PC-3 (cell line): ENCODE measurements around the gene CORO2A. TPM values are rescaled to one million over a fixed set of nuclear protein-coding genes. Genes with fewer than 3 reads are reported as not detected.

Experiments
- ATAC-seq: fragments of 200-7000 bp; cut with Tn5 transposase; 2 replicates; pipeline ENCODE4 v1.9.1; 2020; ENCODE audit warnings: mild to moderate bottlenecking, moderate library complexity
- BruUV-seq: library from RNA; stranded (reverse); fragments of 400-500 nt; replicated peaks from 2 replicates; lab custom pipeline; 2021; lab: Mats Ljungman, UMichigan
- CTCF ChIA-PET: fragments of 300-600 bp; sonication (Branson Sonifier 250); formaldehyde crosslinking; loops from one replicate; lab custom pipeline; 2022; ENCODE audit warnings: antibody characterized with exemption; lab: Charles Lee
- POLR2A ChIA-PET: fragments of 300-600 bp; sonication (Branson Sonifier 250); formaldehyde crosslinking; loops from one replicate; lab custom pipeline; 2022; ENCODE audit warnings: antibody characterized with exemption; ENCODE audit not compliant: unreplicated experiment; lab: Charles Lee
- DNase-seq: peaks from one replicate; pipeline ENCODE4 v3.0.0-alpha.2; 2015
- H2AFZ ChIP-seq: fragments of 300-600 bp; sonication (generic); 2 replicates; pipeline ENCODE4 v1.6.0; 2016; ENCODE audit warnings: antibody characterized with exemption, low read length
- H3F3A ChIP-seq: fragments of 300-600 bp; sonication (generic); one replicate; pipeline ENCODE4 v1.6.0; 2017; ENCODE audit warnings: antibody characterized with exemption, low read length, control low read depth, mild to moderate bottlenecking; ENCODE audit not compliant: unreplicated experiment
- H3K27ac ChIP-seq: fragments of 300-600 bp; sonication (generic); 2 replicates; pipeline ENCODE4 v1.5.1; 2016; ENCODE audit warnings: mild to moderate bottlenecking, low read length
- H3K27me3 ChIP-seq: fragments of 300-600 bp; sonication (generic); 2 replicates; pipeline ENCODE4 v1.6.1; 2016; ENCODE audit warnings: low read length, mixed read lengths
- H3K36me3 ChIP-seq: fragments of 300-600 bp; sonication (generic); 2 replicates; pipeline ENCODE4 v1.6.1; 2016; ENCODE audit warnings: low read depth, mixed run types, low read length, mixed read lengths
- H3K4me1 ChIP-seq: fragments of 300-600 bp; sonication (generic); 2 replicates; pipeline ENCODE4 v1.5.1; 2016; ENCODE audit warnings: low read length; ENCODE audit not compliant: insufficient read depth
- H3K4me2 ChIP-seq: fragments of 300-600 bp; sonication (generic); 2 replicates; pipeline ENCODE4 v1.6.0; 2016; ENCODE audit warnings: low read length
- H3K4me3 ChIP-seq: fragments of 300-600 bp; sonication (generic); 2 replicates; pipeline ENCODE4 v1.5.1; 2016; ENCODE audit warnings: mild to moderate bottlenecking, low read length, mixed read lengths
- H3K79me2 ChIP-seq: fragments of 300-600 bp; sonication (generic); 2 replicates; pipeline ENCODE4 v1.6.1; 2017; ENCODE audit warnings: low read length, mixed read lengths
- H3K9ac ChIP-seq: fragments of 300-600 bp; sonication (generic); 2 replicates; pipeline ENCODE4 v1.6.0; 2016; ENCODE audit warnings: mild to moderate bottlenecking, low read length
- H3K9me2 ChIP-seq: fragments of 300-600 bp; sonication (generic); replicated peaks from 2 replicates; pipeline ENCODE4 v1.6.1; 2016; ENCODE audit warnings: mixed run types, low read length, mixed read lengths
- H3K9me3 ChIP-seq: fragments of 300-600 bp; sonication (generic); 2 replicates; pipeline ENCODE4 v1.6.1; 2016; ENCODE audit warnings: low read length, mixed read lengths
- H4K20me1 ChIP-seq: fragments of 300-600 bp; sonication (generic); 2 replicates; pipeline ENCODE4 v1.6.1; 2016; ENCODE audit warnings: low read length, mixed read lengths
- CTCF ChIP-seq: fragments of 300-600 bp; sonication (generic); conservative IDR thresholded peaks from 2 replicates; pipeline ENCODE4 v1.5.1; 2017; ENCODE audit warnings: antibody characterized with exemption, low read depth, mild to moderate bottlenecking, low read length
- EZH2 ChIP-seq: fragments of 300-600 bp; sonication (generic); IDR thresholded peaks from one replicate; pipeline ENCODE4 v1.6.1; 2017; ENCODE audit warnings: antibody characterized with exemption, mild to moderate bottlenecking, low read length; ENCODE audit not compliant: unreplicated experiment
- EZH2phosphoT487 ChIP-seq: fragments of 300-600 bp; sonication (generic); IDR thresholded peaks from 2 replicates; pipeline ENCODE4 v1.6.1; 2018; ENCODE audit warnings: mild to moderate bottlenecking, antibody characterized with exemption, low read length, borderline replicate concordance
- intact Hi-C: fragments of 100-400 bp; cut with micrococcal nuclease; formaldehyde crosslinking; loops from 2 replicates; pipeline ENCODE4 v1.9.0; 2023
- total RNA-seq: library from RNA; depleted of rRNA; stranded (reverse); fragments of >200 nt; gene quantifications from 2 replicates; pipeline ENCODE4 v1.2.3, GENCODE V29; 2014

Gene CORO2A
- total RNA-seq, 1 experiment from 2014 or later: 2.2 TPM

- Histone ChIP-seq H3K36me3 (no peaks in the 10 kb centered on the region), H4K20me1 (no peaks in the 10 kb centered on the region), H3K27me3 (no peaks in the 10 kb centered on the region), H3K4me3 (no peak overlapping the region), H3K4me2 (no peak overlapping the region), H3K9me2 (no peaks in the 10 kb centered on the region), H3K9me3 (no peaks in the 10 kb centered on the region), H3F3A (no peaks in the 10 kb centered on the region), H3K4me1 (no peaks in the 10 kb centered on the region), H3K79me2 (no peaks in the 10 kb centered on the region), H3K9ac (no peak overlapping the region), H3K27ac (no peak overlapping the region), H2AFZ (no peak overlapping the region)
- DNase-seq (no peak), ATAC-seq (no peak)
- intact Hi-C loops: no loop called here
- ChIA-PET CTCF (no interaction called here), POLR2A (no interaction called here)
- no TSS peak for BruUV-seq
- TF ChIP-seq EZH2 (no peak), CTCF (no peak), EZH2phosphoT487 (no peak)
Measured at GRCh38 chr9:98182069-98182820, 10.2 kb downstream of the CORO2A start.

DNA sequence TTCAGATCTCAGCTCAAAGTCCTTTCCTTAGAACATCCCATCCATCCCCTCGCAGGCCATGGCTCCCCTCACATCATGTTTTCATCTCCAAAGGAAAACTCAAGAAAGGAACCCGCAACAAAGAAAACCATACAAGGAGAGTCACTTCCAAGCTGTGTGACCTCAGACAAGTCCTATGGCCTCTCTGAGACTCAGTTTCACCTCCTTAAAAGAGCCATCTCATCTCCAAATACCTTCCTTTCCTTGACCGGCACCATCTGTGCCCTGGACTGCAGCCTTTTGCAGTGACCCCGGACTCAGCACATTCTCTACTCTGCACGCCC, 10.7 kb downstream of the CORO2A start:
- no peak overlapping the region for H3K4me3 ChIP-seq
- no peaks in the 10 kb centered on the region for H3K79me2 ChIP-seq
- H3K4me1 ChIP-seq: no peaks in the 10 kb centered on the region
- H3K36me3 ChIP-seq: no peaks in the 10 kb centered on the region
- no peak overlapping the region for H3K9ac ChIP-seq
- no peak for TF ChIP-seq CTCF
- no peak for TF ChIP-seq EZH2
- no peak for TF ChIP-seq EZH2phosphoT487
- DNase-seq: no peak
- no peaks in the 10 kb centered on the region for H3K27me3 ChIP-seq
- H3F3A ChIP-seq: no peaks in the 10 kb centered on the region
- intact Hi-C loops: no loop called here
- ChIA-PET CTCF (no interaction called here), POLR2A (no interaction called here)
- no peaks in the 10 kb centered on the region for H4K20me1 ChIP-seq
- H3K9me2 ChIP-seq: no peaks in the 10 kb centered on the region
- H2AFZ ChIP-seq: no peak overlapping the region
- no peaks in the 10 kb centered on the region for H3K9me3 ChIP-seq
- H3K4me2 ChIP-seq: no peak overlapping the region
- no peak for ATAC-seq
- H3K27ac ChIP-seq: no peak overlapping the region
- no TSS peak for BruUV-seq

GRCh38 chr9:98180996-98181395, 11.4 kb downstream of the CORO2A start:
- no peak overlapping the region for H3K9ac ChIP-seq
- no peaks in the 10 kb centered on the region for H3K4me1 ChIP-seq
- no peaks in the 10 kb centered on the region for H3K79me2 ChIP-seq
- H3K27me3 ChIP-seq: no peaks in the 10 kb centered on the region
- H4K20me1 ChIP-seq: no peaks in the 10 kb centered on the region
- no peaks in the 10 kb centered on the region for H3F3A ChIP-seq
- H3K4me2 ChIP-seq: no peak overlapping the region
- intact Hi-C loops: no loop called here
- TF ChIP-seq CTCF (no peak), EZH2 (no peak), EZH2phosphoT487 (no peak)
- H3K4me3 ChIP-seq: no peak overlapping the region
- no peaks in the 10 kb centered on the region for H3K9me2 ChIP-seq
- no peaks in the 10 kb centered on the region for H3K9me3 ChIP-seq
- BruUV-seq: no TSS peak
- CTCF ChIA-PET: no interaction called here
- DNase-seq (no peak), ATAC-seq (no peak)
- no peaks in the 10 kb centered on the region for H3K36me3 ChIP-seq
- no peak overlapping the region for H2AFZ ChIP-seq
- POLR2A ChIA-PET: no interaction called here
- no peak overlapping the region for H3K27ac ChIP-seq
